GM12878 (cell line): ENCODE data around the gene VEZF1. TPM values are rescaled to one million over a fixed set of nuclear protein-coding genes. Genes with fewer than 3 reads are reported as not detected.
A peak's percentile ranks its signal among the peaks of the same experiment; 100 is the strongest.

Experiments used
- ASH2L ChIP-seq: fragments of 300-600, 200-600 bp; sonication (generic); IDR thresholded peaks from 2 replicates; pipeline ENCODE4 v1.6.1; 2017; ENCODE audit warnings: low read depth, mild to moderate bottlenecking, borderline replicate concordance
- CBFB ChIP-seq: IDR thresholded peaks from 2 replicates; pipeline ENCODE4 v1.6.1; 2016; ENCODE audit warnings: antibody characterized with exemption, low read depth
- CHD2 ChIP-seq: IDR thresholded peaks from 2 replicates; pipeline ENCODE4 v1.6.1; 2011; ENCODE audit warnings: low read depth, low read length, improper control_type of control experiment, borderline replicate concordance
- CREM ChIP-seq: IDR thresholded peaks from 2 replicates; pipeline ENCODE4 v1.6.1; 2014; ENCODE audit warnings: antibody characterized with exemption, low read depth
- IKZF2 ChIP-seq, 2 experiments: fragments of 450-650 bp; IDR thresholded peaks; 2 replicates each; pipeline ENCODE4 v1.6.1; 2017; ENCODE audit warnings: mild to moderate bottlenecking in 2 of 2, moderate library complexity in 2 of 2
- MEF2A ChIP-seq: IDR thresholded peaks from 2 replicates; pipeline ENCODE4 v1.6.1; 2011; ENCODE audit warnings: low read depth, mild to moderate bottlenecking, low read length, moderate library complexity; ENCODE audit not compliant: insufficient read depth
- MTA3 ChIP-seq: IDR thresholded peaks from 2 replicates; pipeline ENCODE4 v1.6.1; 2012; ENCODE audit warnings: low read length, inconsistent platforms, borderline replicate concordance
- MXI1 ChIP-seq: fragments of 150-350 bp; IDR thresholded peaks from 2 replicates; pipeline ENCODE4 v1.6.1; 2011; ENCODE audit warnings: low read depth, mild to moderate bottlenecking, inconsistent platforms, low read length, improper control_type of control experiment
- PML ChIP-seq: IDR thresholded peaks from 2 replicates; pipeline ENCODE4 v1.6.1; 2012; ENCODE audit warnings: low read length, inconsistent platforms
- POLR2A ChIP-seq: IDR thresholded peaks from 2 replicates; pipeline ENCODE4 v1.6.1; 2011; ENCODE audit warnings: low read depth, mild to moderate bottlenecking, low read length
- SIN3A ChIP-seq: IDR thresholded peaks from 2 replicates; pipeline ENCODE4 v1.6.1; 2012; ENCODE audit warnings: low read depth, low read length, improper control_type of control experiment
- SMAD5 ChIP-seq: IDR thresholded peaks from 2 replicates; pipeline ENCODE4 v1.6.1; 2016; ENCODE audit warnings: antibody characterized with exemption, low read depth
- SMC3 ChIP-seq: IDR thresholded peaks from 2 replicates; pipeline ENCODE4 v1.6.1; 2011; ENCODE audit warnings: low read length, improper control_type of control experiment, borderline replicate concordance
- SREBF1 ChIP-seq: IDR thresholded peaks from 2 replicates; pipeline ENCODE4 v1.6.1; 2012; ENCODE audit warnings: mild to moderate bottlenecking, low read length
- TAF1 ChIP-seq: IDR thresholded peaks from 2 replicates; pipeline ENCODE4 v1.6.1; 2011; ENCODE audit warnings: mild to moderate bottlenecking, low read depth, low read length, borderline replicate concordance
- ZBTB40 ChIP-seq: fragments of 450-650 bp; IDR thresholded peaks from 2 replicates; pipeline ENCODE4 v1.6.1; 2016; ENCODE audit warnings: mild to moderate bottlenecking, moderate library complexity, borderline replicate concordance
- ZNF384 ChIP-seq: IDR thresholded peaks from 2 replicates; pipeline ENCODE4 v1.6.1; 2012; ENCODE audit warnings: low read depth, mild to moderate bottlenecking, low read length, improper control_type of control experiment, borderline replicate concordance
- polyA plus RNA-seq, 11 experiments: library from polyadenylated mRNA; depleted of rRNA in 4 of 11; unstranded in 6 of 11; stranded (reverse) in 5 of 11; fragments of >200 nt; fragmentation: Nextera tagmentation in 4 of 11; fragmentation: Illumina TruSeq in 1 of 11; extraction: Ambion mirVana in 4 of 11; extraction: Trizol in 1 of 11; gene quantifications; 1 replicate in 1 of 11; 2 replicates in 10 of 11; pipeline versions ENCODE4 v1.2.1 to v1.2.3, GENCODE V29; 2011 to 2016; ENCODE audit warnings: inconsistent platforms in 2 of 11, missing spikeins in 2 of 11, low read depth in 1 of 11
- total RNA-seq, 4 experiments: library from RNA; depleted of rRNA in 3 of 4; stranded (reverse); fragments of >200 nt in 3 of 4; fragmentation: Illumina TruSeq in 1 of 4; extraction: Trizol in 1 of 4; gene quantifications; 2 replicates each; pipeline versions ENCODE4 v1.2.1 to v1.2.3, GENCODE V29; 2013 to 2021
- TF ChIP-seq, protein P1 (sequence below): IDR thresholded peaks from 2 replicates; pipeline ENCODE4 v1.6.1; 2011; ENCODE audit warnings: low read depth, low read length, improper control_type of control experiment, borderline replicate concordance
- TF ChIP-seq, protein P2 (sequence below): fragments of 450-650 bp; IDR thresholded peaks from 2 replicates; pipeline ENCODE4 v1.6.1; 2017; ENCODE audit warnings: low read depth, mild to moderate bottlenecking, moderate library complexity
- TF ChIP-seq, protein P3 (sequence below): fragments of 150-350 bp; IDR thresholded peaks from 2 replicates; pipeline ENCODE4 v1.6.1; 2016; ENCODE audit warnings: low read depth, low read length

Gene VEZF1
- total and polyA plus RNA-seq, 10 of the 15 experiments (the other 5 are each of a cell fraction or from before 2014, with no cell fraction given): 9.5 to 28.2 (median 20.3) TPM

DNA sequence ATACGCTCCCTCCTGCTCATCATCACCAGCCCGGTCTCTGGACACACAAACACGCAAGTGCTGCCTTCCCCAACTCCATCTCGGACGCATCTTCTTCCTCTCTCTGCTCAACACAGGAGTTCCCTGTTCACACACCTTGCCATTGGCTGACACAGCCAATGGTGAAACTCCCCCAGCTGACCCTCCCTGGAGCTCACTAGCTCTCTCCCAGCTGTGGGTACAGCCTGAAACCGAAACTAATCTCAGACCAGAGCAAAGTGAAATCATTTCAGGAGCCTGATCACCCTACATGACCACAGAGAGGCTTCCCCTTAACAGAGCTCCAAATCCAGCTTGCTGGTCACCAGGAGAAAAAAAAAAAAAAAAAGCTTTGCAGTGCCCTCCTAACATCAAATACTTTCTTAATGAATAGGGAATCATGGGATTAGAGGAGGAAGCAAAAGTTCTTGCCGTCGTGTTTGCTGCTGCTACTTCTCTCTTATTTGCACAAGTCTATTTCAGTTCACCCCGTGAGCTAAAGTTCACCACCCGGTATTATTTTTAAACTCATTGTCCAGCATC lies 41.2 kb downstream of the VEZF1 start (continued):
- TF ChIP-seq ZBTB40 (no peak), PML (peak; percentile 27; the same call in 1 of the 2 replicates), ASH2L (no peak), IKZF2 (IDR thresholded peaks at IDR 0.05) (peak; percentile 93), CBFB (peak; percentile 62; the same call in 1 of the 2 replicates), POLR2A (no peak), CREM (peak; percentile 56; the same call in 1 of the 2 replicates), SIN3A (peak; percentile 52; the same call in 1 of the 2 replicates), MEF2A (peak; percentile 58), ZNF384 (peak; percentile 55), TAF1 (0 out of 2 replicates have a peak, but pooled peaks have one; percentile 19), SMC3 (peak; percentile 15; the same call in 1 of the 2 replicates), SREBF1 (no peak), MTA3 (peak; percentile 89; the same call in 1 of the 2 replicates), MXI1 (no peak), SMAD5 (no peak), CHD2 (0 out of 2 replicates have a peak, but pooled peaks have one; percentile 45)
- TF ChIP-seq, protein P1, sequence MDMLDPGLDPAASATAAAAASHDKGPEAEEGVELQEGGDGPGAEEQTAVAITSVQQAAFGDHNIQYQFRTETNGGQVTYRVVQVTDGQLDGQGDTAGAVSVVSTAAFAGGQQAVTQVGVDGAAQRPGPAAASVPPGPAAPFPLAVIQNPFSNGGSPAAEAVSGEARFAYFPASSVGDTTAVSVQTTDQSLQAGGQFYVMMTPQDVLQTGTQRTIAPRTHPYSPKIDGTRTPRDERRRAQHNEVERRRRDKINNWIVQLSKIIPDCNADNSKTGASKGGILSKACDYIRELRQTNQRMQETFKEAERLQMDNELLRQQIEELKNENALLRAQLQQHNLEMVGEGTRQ: no peak
- TF ChIP-seq, protein P2, sequence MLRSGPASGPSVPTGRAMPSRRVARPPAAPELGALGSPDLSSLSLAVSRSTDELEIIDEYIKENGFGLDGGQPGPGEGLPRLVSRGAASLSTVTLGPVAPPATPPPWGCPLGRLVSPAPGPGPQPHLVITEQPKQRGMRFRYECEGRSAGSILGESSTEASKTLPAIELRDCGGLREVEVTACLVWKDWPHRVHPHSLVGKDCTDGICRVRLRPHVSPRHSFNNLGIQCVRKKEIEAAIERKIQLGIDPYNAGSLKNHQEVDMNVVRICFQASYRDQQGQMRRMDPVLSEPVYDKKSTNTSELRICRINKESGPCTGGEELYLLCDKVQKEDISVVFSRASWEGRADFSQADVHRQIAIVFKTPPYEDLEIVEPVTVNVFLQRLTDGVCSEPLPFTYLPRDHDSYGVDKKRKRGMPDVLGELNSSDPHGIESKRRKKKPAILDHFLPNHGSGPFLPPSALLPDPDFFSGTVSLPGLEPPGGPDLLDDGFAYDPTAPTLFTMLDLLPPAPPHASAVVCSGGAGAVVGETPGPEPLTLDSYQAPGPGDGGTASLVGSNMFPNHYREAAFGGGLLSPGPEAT: peak; percentile 81
- TF ChIP-seq, protein P3, sequence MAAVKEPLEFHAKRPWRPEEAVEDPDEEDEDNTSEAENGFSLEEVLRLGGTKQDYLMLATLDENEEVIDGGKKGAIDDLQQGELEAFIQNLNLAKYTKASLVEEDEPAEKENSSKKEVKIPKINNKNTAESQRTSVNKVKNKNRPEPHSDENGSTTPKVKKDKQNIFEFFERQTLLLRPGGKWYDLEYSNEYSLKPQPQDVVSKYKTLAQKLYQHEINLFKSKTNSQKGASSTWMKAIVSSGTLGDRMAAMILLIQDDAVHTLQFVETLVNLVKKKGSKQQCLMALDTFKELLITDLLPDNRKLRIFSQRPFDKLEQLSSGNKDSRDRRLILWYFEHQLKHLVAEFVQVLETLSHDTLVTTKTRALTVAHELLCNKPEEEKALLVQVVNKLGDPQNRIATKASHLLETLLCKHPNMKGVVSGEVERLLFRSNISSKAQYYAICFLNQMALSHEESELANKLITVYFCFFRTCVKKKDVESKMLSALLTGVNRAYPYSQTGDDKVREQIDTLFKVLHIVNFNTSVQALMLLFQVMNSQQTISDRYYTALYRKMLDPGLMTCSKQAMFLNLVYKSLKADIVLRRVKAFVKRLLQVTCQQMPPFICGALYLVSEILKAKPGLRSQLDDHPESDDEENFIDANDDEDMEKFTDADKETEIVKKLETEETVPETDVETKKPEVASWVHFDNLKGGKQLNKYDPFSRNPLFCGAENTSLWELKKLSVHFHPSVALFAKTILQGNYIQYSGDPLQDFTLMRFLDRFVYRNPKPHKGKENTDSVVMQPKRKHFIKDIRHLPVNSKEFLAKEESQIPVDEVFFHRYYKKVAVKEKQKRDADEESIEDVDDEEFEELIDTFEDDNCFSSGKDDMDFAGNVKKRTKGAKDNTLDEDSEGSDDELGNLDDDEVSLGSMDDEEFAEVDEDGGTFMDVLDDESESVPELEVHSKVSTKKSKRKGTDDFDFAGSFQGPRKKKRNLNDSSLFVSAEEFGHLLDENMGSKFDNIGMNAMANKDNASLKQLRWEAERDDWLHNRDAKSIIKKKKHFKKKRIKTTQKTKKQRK: no peak
